Cardiac fibroblast (primary cell): ENCODE measurements around the gene TNS3.
A peak's percentile ranks its signal among the peaks of the same experiment; 100 is the strongest.

Experiments used
- DNase-seq, 2 donors: peaks; one replicate each; pipeline versions ENCODE4 v3.0.0 to v3.0.0-alpha.2; 2010; ENCODE audit warnings: low read depth in 2 of 2
- H3K4me3 ChIP-seq, 2 donors: replicated peaks in 1 of 2; 1 replicate in 1 of 2; 2 replicates in 1 of 2; pipeline ENCODE4 v1.5.1; 2011; ENCODE audit warnings: low read depth in 2 of 2, low read length in 2 of 2, mild to moderate bottlenecking in 2 of 2, moderate library complexity in 1 of 2
- TF ChIP-seq, protein P1 (sequence below): IDR thresholded peaks from one replicate; pipeline ENCODE4 v1.5.1; 2011; ENCODE audit warnings: low read depth, mild to moderate bottlenecking, low read length, inconsistent platforms

The TNS3 gene

DNA sequence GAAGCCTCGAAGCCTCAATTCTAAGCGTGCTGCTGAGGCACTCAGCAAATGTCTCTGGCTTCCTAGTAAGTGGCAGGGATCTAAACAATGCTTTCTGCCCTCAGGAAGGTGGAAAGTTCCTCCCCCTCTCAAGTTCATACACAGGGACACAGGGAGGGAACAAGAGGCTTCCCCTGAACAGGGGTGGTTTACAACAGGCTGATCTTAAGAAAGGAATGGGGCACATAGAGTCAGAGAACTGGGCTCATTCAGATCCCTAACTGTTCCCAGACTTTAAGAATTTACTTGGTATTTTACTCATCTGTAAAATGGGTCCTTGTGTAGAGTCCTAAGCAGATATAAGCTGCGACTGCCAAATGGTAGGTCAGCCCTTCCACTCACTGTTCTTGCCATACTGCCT, 2.5 kb downstream of the TNS3 start:
- DNase-seq = peak in 1 of 2 donors; percentile 16
- TF ChIP-seq, protein P1, sequence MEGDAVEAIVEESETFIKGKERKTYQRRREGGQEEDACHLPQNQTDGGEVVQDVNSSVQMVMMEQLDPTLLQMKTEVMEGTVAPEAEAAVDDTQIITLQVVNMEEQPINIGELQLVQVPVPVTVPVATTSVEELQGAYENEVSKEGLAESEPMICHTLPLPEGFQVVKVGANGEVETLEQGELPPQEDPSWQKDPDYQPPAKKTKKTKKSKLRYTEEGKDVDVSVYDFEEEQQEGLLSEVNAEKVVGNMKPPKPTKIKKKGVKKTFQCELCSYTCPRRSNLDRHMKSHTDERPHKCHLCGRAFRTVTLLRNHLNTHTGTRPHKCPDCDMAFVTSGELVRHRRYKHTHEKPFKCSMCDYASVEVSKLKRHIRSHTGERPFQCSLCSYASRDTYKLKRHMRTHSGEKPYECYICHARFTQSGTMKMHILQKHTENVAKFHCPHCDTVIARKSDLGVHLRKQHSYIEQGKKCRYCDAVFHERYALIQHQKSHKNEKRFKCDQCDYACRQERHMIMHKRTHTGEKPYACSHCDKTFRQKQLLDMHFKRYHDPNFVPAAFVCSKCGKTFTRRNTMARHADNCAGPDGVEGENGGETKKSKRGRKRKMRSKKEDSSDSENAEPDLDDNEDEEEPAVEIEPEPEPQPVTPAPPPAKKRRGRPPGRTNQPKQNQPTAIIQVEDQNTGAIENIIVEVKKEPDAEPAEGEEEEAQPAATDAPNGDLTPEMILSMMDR = no peak
- H3K4me3 ChIP-seq = no peak overlapping the region

DNA sequence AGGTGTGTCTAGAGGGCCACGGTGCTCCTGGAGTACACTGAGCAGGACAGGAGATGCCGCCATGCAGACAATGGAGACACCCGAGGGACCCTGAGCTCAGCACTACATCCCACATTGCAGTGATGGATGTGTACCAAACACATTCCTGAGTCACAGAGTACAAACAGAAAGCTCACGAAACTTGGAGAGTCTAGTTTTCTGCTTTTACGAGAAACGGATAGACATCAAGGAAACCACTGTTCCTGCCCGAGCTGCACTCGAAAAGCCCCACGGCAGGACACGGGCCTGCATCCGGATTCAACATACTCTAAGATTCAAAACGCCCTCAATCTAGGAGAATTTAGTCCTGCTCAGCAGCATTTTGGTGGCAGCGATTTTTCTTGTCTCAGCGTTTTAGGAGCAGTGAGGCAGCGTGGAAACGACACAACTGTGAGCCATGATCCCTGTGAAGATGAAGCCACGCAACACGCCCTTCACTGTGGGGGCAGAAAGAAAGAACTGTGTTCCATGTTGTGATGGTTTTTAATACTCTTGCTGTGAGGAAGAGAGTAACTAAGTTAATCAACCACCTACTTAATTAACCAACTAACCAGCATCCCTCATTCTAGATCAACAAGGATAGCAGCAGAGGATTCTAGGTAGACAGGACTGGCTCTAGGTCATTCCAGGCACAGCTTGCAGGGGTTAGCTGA, 3.2 kb downstream of the TNS3 start:
- TF ChIP-seq, protein P1 = no peak
- peak in 1 of 2 donors; percentile 76 for DNase-seq
- H3K4me3 ChIP-seq = peak overlapping the region in 1 of 2 donors; percentile 5

DNA sequence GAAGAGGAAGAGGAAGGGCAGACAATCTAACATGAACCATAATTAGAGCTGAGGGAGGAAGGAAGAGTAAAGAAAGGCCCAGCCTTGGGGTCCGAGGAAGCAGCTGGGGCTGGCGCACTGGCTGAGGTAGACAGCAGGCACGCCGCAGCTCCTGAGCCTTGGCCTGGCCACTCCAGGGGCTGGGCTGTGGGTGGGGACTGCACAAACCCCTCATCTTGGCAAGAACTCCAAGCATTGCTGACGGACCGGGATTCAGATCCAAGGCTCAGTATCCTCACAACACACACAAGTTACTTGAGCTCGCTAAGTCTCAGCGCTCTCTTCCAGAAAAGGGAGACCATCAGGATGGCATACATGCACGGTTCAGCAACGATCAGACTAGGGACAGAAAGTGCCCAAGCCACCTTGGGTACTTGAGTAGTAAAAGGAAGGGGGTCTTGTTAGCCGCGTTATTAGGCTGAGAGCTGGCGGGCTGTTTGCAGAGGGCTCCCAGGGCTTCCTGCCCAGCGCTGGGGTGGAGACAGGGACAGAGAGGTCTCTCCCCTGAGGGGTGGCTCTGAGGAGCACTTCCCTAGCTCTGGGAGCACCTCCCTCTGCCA, 4.5 kb downstream of the TNS3 start:
- DNase-seq = no peak
- TF ChIP-seq, protein P1 = no peak
- H3K4me3 ChIP-seq = no peak overlapping the region

DNA sequence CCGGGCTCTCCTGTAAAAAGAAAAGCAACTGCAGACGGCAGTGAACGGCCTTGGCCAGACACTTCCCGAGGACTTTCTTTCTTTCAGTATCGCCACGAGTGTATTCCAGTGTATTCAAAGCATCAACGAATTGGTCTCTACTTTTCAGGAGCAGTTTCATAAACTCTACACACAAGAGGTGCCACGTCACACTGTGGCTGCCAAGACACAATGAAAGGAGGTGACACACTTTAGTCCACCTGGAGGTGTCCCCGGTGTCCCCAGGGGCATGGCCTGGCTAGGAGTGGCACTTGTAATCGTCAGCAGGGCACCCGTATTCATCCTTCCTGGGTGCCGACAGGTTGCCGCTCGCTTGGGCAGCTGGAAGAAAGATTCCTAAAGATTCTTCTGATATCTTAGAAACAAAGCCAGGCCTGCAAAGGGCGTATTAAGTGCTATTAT, 5.0 kb downstream of the TNS3 start:
- no peak for DNase-seq
- TF ChIP-seq, protein P1 = no peak
- H3K4me3 ChIP-seq = no peak overlapping the region

DNA sequence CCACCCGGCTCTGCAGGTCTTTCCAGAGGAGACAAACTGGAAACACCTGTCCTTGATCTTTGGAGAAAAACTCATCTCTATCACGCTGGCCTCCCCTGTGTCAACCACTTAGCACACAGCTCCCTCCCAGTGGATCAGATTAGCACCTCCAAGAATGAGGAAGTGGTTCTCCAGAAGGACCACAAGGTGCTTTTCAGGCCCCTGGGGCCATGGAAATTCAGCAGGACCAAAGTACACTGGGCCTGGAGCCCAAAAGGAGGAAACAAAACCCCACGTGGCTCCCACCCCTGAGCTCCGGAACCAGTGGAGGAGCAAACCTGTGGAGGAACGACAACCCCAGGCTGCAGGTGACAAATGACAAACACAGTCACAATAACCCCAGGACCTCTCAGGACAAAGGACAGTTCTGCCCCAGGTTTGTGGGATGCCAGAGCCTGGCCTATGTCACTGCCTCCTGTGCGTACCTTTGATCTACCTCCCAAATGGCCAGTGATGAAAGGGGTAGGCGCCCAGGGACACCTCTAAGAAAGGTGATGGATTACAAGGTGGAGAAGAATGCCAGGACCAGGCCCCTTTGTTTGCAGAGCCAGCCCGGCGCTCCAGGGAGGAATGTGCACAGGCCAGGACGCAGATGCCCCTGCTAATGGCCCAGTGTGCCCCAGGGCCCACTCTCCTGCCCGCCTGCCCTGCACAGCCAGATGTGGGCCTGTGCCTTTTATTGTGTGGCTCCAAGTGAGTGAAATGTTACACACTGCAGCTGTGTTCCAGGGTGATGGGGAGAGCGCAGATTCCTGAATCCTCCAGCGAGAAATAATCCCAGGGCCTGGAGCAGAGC, 5.7 kb downstream of the TNS3 start:
- TF ChIP-seq, protein P1 = no peak
- no peak overlapping the region for H3K4me3 ChIP-seq
- DNase-seq = peak in 1 of 2 donors; percentile 78

DNA sequence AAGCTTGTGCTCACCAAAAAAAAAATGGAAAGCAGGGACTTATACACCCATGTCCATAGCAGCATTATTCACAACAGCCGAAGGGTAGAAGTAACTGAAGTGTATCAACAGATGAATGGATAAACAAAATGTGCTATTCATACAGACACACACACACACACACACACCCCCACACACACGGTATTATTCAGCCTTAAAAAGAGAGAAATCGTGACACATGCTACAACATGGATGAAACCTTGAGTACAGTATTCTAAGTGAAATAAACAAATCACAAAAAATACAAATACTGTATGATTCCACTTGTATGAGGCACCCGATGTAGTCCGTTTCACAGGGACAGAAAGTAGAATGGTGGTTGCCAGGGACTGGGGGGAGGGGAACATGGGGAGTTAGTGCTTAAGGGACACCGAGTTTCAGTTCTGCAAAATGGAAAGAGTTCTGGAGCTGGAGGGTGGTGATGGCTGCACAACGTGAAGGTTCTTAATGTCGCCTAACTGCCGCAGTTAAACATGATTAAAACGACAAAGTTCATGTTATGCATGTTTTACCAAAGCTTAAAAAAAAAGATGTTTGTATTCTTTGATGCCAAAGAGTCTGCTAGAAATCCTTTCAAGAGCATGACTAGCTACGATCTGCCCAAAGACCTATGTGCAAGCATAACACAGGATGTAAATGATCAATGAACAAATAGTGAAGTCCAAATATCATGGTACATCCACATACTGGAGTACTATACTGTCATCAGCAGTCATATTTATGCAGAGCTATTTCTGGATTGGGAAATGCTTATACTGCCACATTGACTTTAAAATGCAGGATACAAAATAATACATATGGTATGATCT, 7.2 kb downstream of the TNS3 start:
- no peak for DNase-seq
- H3K4me3 ChIP-seq = no peak overlapping the region
- TF ChIP-seq, protein P1 = no peak
